ENCODE data around the gene HES5.
A peak's percentile ranks its signal among the peaks of the same experiment; 100 is the strongest.
"Not testable (repeated sequence)": the region's sequence is repeated elsewhere in the genome, so short reads cannot be mapped to it uniquely, and the experiment has no call there.

Gene HES5

GRCh38 chr1:2560299-2561073, 30.4 kb upstream of the HES5 start:
- no peak for DNase-seq

DNA sequence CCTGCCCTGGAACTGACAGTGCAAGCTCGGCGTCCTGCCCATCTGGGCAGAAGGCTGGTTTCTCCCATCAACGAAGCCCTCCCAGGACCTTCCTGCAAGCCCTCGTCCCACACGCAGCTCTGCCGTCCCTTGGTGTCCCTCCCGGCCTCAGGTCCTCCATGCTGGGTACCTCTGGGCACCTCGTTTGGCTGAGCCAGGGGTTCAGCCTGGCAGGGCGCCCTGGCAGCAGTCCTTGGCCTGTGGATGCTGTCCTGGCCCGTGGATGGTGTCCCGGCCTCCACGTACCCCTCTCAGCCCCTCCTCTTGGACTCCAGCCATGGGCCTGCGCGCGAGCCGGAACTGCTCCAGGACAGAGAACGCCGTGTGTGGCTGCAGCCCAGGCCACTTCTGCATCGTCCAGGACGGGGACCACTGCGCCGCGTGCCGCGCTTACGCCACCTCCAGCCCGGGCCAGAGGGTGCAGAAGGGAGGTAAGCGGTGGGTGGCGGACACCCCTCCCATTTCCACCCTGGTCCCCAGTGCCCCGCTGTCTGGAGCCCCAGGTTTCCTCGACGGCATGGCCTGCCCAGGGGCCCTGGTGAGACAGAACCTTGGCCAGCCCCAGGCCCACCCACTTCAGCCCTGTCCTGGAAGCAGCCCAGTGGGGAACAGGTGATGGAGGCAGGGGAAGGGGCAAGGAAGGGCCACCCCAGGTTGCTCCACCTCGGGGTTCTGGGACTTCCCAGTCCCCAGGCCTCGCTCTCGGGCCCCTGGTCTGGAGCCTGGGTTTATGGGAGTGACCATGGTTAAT, 29.6 kb upstream of the HES5 start:
- DNase-seq = no peak

DNA sequence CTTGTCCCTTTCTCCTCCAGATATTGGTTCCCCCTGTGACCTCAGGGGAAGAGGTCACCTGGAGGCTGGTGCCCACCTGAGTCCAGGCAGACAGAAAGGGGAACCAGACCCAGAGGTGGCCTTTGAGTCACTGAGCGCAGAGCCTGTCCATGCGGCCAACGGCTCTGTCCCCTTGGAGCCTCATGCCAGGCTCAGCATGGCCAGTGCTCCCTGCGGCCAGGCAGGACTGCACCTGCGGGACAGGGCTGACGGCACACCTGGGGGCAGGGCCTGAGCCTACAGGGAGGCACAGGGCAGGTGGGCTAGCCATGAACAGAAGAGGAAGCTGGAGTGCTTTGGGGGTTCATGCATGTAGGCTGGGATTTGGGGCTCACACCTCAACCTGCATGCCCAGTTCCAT, 28.8 kb upstream of the HES5 start:
- DNase-seq = no peak

DNA sequence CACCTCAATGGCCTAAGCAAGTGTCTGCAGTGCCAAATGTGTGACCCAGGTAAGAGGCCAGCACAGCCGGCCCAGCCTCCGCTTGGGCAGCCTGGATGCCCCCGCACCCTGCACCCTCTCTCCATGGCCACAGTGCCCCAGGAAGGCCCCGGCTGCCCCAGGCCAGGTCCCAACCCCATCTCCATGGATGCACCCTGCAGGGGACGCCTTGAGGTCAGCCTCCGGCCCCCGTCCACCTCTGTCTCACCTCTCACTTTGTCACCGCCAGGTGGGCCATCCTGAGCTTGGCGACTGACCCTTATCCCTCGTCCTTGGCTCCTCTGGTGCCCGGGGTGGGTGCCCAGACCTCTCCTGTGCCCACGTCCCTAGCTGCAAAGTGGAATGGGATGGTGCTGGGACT, 28.4 kb upstream of the HES5 start:
- no peak for DNase-seq

DNA sequence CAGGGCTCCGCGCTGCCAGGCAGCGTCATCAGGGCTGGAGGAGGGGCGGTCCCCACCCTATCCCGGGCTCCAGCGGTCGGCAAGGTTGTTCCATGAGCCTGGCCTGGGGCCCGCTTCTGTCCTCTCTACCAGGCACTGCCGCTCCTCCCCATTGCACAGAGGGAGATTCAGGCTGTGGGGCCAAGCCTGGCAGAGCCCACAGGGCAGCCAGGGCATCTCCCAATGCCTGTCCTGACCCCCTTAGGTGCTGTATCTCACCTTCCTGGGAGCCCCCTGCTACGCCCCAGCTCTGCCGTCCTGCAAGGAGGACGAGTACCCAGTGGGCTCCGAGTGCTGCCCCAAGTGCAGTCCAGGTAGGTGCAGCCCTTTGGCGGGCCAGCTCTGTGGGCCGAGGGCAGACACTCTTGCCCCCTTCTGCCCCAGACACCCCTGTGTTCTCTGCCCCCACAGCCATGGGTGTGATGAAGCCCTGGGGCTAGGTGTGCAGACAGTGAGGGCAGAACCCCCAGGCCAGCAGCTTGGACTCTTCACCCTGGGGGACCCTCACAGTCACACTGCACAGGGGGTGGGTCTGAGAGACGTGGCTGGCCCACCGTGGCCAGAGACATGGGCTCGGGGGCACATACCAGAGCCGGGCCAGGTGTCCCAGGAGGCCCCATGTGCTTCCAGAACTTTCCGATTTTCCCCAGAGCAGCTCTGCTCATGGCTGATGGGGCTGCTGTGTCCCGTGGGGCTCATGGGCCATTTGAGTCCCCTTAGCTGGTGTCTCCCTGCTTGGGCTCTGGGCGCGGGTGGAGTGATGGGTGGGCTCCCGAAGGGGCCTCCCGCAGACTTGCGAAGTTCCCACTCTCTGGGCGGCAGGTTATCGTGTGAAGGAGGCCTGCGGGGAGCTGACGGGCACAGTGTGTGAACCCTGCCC, 27.7 kb upstream of the HES5 start:
- no peak for DNase-seq

DNA sequence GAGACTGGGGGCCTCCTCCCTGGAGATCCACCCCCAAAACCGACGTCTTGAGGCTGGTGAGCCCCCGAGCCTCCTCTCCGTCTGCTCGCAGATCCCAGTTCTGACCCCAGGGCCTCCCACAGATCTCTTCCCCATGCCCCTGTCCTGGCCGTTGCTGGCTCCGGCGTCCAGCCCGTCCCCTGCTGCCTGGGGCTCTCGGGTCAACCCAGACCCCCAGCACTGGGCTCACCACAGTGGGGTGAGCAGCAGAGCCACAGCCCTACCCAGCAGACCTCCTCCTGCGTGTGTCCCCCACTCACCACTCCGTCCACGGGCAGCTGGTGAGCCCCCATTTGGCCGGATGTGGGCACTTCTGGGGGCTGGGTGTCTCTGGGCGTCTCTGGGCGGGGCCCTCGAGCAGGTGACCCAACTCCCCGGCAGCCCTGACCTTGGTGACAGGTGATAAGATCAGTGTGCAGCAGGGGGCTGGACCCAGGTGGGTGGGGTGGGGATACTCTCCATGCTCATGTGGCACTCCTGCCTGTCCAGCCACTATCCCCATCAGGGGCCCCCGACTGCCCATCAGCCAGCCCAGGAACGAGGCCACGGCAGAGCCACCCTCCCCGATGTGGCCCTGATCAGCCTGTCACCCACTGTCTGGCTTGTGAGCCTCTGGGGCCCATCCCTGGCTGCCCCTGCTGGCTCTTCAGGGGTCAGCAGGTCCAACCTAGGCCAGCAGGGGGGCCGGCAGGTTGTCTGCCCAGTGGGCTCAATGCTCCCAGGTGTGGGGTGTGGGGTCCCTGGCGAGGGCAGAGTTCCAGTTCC, 26.8 kb upstream of the HES5 start:
- DNase-seq = no peak

DNA sequence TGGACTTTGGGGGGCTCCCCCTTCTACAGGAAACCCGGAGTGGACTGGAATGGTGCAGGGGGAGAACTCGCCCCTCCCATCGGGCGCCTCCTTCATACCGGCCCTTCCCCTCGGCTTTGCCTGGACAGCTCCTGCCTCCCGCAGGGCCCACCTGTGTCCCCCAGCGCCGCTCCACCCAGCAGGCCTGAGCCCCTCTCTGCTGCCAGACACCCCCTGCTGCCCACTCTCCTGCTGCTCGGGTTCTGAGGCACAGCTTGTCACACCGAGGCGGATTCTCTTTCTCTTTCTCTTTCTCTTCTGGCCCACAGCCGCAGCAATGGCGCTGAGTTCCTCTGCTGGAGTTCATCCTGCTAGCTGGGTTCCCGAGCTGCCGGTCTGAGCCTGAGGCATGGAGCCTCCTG, 26.2 kb upstream of the HES5 start, which contains the start of gene TNFRSF14:
Gene TNFRSF14 (plus strand): TSS at position 95 of the 401 bp plus-strand sequence. CDS start 294 bp downstream, at position 389.
- peak; percentile 72 for DNase-seq

DNA sequence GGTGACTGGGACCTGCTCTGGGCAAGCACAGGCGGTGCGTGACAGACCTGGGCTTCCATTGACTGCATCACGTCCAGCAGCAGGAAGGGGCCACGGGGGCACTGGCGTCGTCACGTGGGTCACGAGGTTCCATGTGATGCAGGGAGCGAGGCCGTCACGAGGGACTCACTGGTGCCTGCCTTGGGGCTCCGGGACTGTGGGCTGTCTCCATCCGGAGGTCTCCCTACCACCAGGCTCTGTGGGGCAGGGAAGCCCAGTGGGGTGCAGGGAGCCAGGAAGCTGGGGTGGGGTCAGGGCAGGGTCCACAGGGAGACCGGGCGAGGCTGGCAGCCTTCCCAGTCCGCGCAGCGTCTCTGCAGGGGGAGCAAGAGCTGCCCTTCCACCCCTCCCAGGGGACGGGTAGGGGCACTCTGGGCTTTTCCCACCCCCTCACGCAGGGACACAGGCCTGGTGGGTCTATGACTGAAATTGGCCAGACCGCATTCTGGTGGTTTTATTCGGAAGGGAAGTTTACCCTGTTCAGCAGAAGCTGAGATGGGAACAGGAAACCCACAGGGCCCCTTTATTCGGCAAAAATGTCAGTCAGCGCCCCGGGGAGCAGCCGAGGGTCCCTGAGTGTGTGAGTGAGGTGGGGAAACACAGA, 25.7 kb upstream of the HES5 start:
- no peak for DNase-seq

GRCh38 chr1:2554621-2555387, 24.7 kb upstream of the HES5 start:
- DNase-seq = no peak

DNA sequence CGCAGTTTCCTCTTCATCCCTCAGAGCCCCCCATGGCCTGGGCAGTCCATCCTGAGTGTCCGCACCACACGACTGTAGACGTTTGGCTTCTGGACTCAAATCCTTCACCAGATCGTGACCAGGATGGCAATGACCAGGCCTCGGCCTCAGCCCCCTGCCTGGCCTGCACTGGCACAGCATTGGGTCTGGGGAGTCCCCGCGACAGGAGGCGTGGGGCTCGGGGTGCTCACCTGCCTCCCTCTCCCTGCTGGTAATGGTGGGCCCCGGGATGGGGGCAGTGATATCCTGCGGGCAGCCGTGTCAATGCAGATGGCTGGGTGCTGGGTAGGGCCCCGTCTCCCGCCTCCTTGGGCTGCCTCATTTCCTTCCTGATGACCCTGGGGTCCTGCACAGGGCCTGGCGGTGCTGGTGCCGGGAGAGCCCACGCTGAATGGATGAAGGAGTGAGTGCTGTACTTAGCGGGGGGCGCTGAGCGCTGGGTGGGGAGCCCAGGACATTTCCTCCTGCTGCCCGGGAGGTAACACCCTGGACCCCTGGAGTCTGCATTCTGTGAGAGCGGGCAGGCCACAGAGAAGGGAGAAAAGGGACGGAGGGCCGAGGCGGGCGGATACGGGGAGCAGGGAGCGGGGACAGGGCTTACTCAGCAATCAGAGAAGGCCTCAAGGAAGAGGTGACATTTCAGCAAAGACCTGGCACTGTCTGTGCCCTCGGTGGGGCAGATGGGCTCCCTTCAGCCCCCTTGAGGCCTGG, 24.0 kb upstream of the HES5 start:
- no peak for DNase-seq

DNA sequence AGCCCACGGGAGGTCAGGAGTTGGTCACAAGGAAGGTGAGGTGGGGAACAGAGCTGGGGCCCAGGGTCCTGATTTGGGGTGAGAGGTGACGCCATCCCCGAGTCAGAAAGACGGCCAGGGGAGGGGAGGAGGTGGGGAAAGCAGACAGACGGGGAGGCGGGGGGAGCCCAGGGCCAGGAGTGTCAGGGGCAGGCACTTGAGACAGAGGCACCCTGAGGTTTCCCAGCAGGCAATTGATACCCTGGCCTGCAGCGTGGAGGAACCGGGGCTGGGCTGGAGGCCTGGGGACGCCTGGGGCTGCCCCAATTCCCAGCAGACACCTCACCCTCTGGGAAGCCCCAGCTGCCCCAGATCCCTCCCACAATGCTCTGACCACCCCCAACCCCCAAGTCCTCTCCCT, 23.0 kb upstream of the HES5 start:
- not testable (repeated sequence) for DNase-seq

- DNase-seq = no peak
Observed at GRCh38 chr1:2552189-2552588, 22.1 kb upstream of the HES5 start.

DNA sequence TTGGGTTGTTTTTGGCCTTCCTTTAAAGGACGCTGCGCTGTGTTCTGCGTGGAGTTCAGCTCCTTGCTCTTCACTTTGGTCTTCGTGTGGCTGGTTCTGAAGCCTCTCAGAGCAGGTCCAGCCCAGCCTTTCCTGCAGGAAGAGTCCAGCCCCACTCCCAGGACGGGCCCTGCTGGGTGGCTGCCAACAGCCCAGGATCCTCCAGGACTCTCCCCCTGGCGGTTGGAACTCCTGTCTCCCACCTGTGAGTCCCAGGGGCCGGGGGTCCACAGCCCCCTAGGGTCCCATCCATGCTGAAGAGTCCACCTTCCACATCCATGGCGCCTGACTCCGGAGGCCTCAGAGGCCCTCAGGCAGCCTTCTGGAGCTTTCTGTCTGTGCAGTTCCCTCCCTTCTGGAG, 21.5 kb upstream of the HES5 start:
- not testable (repeated sequence) for DNase-seq

DNA sequence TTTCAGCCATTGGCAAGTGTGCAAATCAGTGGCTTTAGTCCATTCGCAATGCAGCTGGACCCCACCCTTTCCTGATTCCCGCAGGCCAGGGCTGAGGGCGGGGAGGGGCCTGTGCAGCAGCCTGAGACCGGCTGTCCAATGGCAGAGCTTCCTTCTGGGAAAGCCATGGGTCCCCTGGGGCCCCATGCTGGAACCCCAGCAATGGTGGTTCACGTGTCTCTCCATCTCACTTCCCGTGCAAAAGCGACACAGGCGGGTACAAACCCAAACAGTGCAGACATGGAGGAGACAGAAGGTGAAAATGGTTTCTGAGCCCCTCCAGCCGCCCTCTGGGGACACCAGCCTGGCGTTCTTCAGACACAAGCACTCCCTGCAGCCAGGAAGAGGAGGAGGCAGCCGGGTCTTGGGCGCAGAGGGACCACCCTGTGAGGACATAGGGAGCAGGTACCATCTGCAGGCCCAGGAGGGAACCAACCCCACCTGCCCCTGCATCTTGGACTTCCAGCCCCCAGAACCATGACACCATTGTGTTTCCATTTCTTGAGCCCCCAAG, 20.3 kb upstream of the HES5 start:
- not testable (repeated sequence) for DNase-seq

DNA sequence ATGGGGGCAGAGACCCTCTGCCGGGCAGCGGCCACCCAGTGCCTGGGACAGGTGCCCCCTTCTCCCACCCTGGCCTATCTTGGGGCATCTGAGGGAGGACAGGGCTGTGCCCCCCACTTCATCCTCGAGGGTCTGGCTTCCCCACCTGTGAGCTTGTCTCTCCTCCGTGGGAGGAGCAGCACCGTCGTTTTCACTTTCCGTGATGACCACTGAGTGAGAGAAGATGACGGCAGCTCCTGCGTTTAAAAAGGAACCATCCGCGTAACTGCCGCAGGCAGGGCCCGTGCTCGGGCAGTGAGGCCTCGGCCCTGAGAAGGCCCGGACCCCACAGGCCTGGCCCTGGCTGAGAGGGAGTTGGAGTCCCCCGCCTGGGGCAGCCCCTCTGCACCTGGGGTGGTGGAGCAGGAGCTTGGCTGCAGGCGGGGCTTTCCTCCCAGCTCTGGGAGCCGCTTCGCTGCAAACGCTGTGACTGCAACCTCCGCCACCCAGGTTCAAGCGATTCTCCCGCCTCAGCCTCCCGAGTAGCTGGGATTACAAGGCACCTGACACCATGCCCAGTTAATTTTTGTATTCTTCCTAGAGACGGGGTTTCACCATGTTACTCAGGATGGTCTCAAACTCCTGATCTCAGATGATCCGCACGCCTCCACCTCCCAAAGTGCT, 19.4 kb upstream of the HES5 start:
- not testable (repeated sequence) for DNase-seq

GRCh38 chr1:2548068-2548589, 18.1 kb upstream of the HES5 start:
- peak; percentile 84 for DNase-seq

DNA sequence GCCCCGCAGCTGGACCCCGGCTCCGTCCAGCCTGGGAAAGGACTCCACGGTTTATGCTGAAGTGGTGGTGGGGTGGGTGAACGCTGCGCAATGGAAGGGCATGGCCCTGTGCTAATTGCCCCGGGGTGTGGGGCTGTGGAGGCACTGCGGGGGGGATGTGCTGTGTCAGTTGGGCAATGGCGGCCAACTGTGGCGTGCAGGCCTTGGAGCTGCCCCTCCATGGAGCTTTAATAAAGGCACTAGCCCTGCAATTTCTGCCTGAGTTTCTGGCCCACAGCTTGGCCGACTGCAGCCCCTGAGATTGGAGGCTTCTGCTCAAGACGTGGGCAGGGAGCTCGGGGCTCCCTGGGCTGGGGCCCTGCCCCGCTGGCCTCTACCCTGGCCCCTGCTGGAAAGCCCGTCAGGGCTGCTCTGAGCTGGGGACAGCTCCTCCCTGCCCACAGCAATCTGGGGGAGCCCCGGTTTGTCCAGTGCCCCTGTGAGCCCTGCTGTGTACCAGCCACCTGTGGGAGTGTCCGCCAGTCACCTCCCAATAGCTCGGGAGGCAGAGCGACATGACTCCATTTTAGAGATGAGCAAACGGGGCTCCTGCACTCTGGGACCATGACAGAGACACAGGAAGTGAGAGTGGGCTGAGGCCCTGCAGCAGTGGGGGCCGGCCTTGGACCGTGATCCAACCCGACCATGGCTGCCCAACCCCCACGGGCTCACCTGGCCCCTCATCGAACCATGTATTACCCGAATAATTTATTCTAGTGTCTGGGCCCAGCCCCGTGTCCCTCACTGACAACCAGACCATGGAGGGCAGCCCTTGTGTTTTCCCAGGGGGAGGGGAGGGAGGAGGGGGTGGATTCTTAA, 17.4 kb upstream of the HES5 start:
- DNase-seq = peak; percentile 61

Data from right kidney (tissue), 1 donor.